CMK (cell line): ENCODE results near the gene SYT10.
"Not testable (repeated sequence)": the region's sequence is repeated elsewhere in the genome, so short reads cannot be mapped to it uniquely, and the experiment has no call there.

ENCODE experiments used
- DNase-seq: peaks from one replicate; pipeline ENCODE4 v3.0.0-alpha.2; 2010; ENCODE audit warnings: low read depth

SYT10 gene

DNA sequence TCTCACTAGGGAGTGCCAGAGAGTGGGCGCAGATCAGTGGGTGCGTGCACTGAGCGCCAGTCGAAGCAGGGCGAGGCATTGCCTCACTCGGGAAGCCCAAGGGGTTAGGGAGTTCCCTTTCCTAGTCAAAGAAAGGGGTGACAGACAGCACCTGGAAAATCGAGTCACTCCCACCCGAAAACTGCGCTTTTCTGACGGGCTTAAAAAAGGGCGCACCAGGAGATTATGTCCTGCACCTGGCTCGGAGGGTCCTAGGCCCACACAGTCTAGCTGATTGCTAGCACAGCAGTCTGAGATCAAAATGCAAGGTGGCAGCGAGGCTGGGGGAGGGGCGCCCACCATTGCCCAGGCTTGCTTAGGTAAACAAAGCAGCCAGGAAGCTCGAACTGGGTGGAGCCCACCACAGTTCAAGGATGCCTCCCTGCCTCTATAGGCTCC, 107.6 kb downstream of the SYT10 start:
- DNase-seq, result not testable (repeated sequence)

DNA sequence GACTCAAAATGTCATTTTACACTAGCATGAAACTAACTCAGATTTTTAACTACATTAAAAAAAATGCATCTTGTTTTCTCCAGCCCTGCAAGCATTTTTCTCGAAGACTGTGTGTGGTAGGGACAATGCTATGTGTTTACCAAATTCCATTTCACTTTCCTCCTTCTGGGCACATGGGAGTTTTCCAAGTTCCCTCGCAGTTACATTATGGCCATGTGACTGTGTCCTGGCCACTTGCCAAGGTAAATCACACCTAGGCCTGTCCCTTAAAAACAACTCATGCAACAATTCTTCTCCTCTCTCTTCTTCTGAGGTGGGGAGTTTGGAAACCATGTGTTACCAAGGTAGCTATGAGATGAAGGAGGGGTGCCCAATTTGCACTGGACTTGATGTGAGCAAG, 108.7 kb downstream of the SYT10 start:
- no peak for DNase-seq
